ENCODE results near the gene TTC7B.

DNA sequence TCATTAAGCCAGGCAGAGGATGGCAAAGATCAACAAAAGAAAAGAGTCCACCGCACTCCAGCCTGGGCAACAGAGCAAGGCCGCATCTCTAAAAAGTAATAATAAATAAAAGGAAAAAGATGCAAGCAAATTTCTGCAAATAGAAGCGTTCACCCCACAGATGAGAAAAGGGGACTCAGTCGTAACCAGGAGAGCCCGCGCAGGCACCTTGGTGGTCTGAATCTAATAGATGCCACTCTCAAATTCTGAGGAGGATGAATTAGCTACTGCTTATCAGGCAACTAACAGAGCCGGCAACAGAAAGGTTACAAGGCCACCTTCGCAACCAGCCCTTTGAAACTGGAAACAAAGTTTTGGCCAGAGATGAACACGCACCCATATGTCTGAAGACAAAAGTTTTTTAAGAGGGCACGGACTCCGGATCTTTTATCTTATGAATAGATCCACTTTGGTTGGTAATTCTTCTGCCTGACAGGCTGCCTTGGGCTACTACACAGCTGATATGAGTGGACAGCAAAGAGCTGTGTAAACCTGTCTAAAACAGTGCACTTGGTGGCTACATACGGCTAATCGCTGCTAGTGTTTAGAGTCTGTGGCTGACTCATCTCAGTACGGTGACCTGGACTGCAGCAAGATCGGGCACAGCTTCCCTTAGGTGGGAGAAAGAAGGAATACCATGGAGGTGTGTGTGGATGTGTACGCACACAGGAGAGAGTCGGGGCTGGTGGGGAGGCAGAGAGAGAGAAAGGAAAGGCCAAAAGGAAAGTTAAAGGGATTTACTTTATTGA, 32.9 kb upstream of the TTC7B start:
- TF ChIP-seq, protein P1, sequence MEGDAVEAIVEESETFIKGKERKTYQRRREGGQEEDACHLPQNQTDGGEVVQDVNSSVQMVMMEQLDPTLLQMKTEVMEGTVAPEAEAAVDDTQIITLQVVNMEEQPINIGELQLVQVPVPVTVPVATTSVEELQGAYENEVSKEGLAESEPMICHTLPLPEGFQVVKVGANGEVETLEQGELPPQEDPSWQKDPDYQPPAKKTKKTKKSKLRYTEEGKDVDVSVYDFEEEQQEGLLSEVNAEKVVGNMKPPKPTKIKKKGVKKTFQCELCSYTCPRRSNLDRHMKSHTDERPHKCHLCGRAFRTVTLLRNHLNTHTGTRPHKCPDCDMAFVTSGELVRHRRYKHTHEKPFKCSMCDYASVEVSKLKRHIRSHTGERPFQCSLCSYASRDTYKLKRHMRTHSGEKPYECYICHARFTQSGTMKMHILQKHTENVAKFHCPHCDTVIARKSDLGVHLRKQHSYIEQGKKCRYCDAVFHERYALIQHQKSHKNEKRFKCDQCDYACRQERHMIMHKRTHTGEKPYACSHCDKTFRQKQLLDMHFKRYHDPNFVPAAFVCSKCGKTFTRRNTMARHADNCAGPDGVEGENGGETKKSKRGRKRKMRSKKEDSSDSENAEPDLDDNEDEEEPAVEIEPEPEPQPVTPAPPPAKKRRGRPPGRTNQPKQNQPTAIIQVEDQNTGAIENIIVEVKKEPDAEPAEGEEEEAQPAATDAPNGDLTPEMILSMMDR (IDR thresholded peaks at IDR 0.05): no peak
- TF ChIP-seq EZH2 (IDR thresholded peaks at IDR 0.05): no peak

All from neural progenitor cell (in vitro differentiated cells).